ENCODE results near the gene CD177. TPM values are rescaled to one million over a fixed set of nuclear protein-coding genes. Genes with fewer than 3 reads are reported as not detected.
"Not testable (repeated sequence)": the region's sequence is repeated elsewhere in the genome, so short reads cannot be mapped to it uniquely, and the experiment has no call there.

The CD177 gene
- total RNA-seq, 1 donor from 2014 or later = not detected

DNA sequence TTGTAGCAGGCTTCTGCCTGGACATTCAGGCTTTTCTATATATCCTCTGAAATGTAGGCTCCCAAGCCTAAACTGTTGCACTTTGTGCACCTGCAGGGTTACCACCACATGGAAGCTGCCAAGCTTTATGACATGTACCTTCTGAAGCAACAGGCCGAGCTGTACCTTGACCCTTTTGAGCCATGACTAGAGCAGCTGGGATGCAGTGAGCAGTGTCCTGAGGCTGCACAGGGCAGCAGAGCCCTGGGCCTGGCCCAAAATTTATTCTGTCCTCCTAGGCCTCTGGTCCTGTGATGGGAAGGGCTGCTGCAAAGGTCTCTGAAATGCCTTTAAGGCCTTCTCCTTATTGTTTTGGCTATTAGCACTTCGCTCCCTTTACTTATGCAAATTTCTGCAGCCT is 23.5 kb upstream of the CD177 start:
- TF ChIP-seq CTCF (IDR thresholded peaks at IDR 0.05; ENCODE audit: unreplicated experiment) = no peak
- Mint-ChIP-seq H3K36me3 (peaks cover 5% of the 10 kb centered on the region), H3K4me3 (no peak overlapping the region)

DNA sequence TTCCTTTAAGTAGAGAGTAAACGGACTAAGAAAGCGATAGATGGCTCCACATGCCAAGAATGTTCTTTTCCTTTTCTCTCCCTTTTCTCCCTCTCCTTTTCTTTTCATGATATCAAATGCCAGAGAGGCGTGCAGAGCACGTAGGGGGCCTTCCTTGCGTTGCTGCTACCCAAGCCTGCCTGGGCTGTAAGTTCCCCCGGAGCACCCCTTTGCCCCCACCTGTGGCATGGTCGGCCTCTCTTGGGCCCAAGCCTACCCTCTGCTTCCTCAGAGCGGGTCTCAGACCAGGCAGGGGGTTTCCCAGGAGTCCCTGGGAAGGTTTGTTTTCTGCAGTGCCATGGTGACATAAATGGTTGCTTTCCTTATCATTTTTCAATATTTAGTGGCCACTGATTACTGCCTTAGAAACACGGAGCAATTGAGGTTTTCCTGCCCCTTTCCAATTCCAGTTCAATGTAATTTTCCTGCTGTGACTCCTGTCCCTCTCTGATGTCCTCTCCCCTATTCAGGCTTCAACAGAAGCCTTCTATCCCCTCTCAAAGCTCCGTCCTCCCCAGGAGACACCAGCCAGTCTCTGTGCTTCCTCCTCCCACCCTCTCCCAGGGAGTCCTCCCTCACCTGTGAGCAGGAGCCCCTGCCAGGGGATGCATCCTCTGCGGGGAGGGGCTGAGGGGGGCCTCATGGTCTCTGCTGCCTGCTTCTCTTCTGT is 22.6 kb upstream of the CD177 start:
- H3K27ac Mint-ChIP-seq = no peak overlapping the region
- H3K9me3 Mint-ChIP-seq = peaks cover 41% of the 10 kb centered on the region
- peaks cover 5% of the 10 kb centered on the region for H3K36me3 Mint-ChIP-seq
- DNase-seq (ENCODE audit: low spot score in 2 of 2, unreplicated experiment in 2 of 2) = no peak
- no peak overlapping the region for H3K4me3 Mint-ChIP-seq
- TF ChIP-seq CTCF (IDR thresholded peaks at IDR 0.05; ENCODE audit: unreplicated experiment) = no peak
- H3K4me1 Mint-ChIP-seq = no peaks in the 10 kb centered on the region
- no peaks in the 10 kb centered on the region for H3K27me3 Mint-ChIP-seq (ENCODE audit: low read depth)

More for the DNA sequence above, 23.5 kb upstream of the CD177 start:
- H3K9me3 Mint-ChIP-seq = peaks cover 36% of the 10 kb centered on the region
- H3K27me3 Mint-ChIP-seq (ENCODE audit: low read depth) = no peaks in the 10 kb centered on the region
- DNase-seq (ENCODE audit: low spot score in 2 of 2, unreplicated experiment in 2 of 2) = no peak
- H3K27ac Mint-ChIP-seq = no peak overlapping the region
- H3K4me1 Mint-ChIP-seq = no peaks in the 10 kb centered on the region

DNA sequence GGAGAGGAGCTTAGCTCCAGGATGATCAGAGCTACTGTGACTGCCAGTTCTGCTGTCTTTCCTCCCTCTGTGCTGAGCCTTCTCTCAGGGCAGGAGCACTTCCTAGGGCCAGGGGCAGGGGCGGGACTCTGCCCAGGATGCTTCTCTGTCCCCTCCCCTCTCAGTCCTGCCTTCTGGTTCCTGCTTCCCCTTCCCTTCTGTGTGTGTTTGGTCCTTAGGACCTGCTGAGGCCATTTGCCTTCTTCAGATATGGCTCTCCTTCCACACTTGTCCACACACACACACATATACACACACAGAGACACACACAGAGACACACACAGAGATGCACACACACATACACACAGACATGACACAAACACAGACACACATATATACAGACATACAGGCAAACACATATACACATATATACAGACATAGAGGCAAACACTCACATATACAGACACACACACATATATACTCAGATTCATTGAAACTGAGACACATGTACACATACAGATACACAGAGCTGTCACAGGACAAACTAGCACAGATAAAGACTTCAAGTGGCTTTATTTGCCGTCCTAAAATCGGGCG is 22.0 kb upstream of the CD177 start:
- no peaks in the 10 kb centered on the region for H3K4me1 Mint-ChIP-seq
- DNase-seq (ENCODE audit: low spot score in 2 of 2, unreplicated experiment in 2 of 2) = no peak
- no peak overlapping the region for H3K4me3 Mint-ChIP-seq
- H3K9me3 Mint-ChIP-seq = peaks cover 47% of the 10 kb centered on the region
- no peaks in the 10 kb centered on the region for H3K27me3 Mint-ChIP-seq (ENCODE audit: low read depth)
- H3K36me3 Mint-ChIP-seq = peaks cover 5% of the 10 kb centered on the region
- no peak overlapping the region for H3K27ac Mint-ChIP-seq
- no peak for TF ChIP-seq CTCF (IDR thresholded peaks at IDR 0.05; ENCODE audit: unreplicated experiment)

GRCh38 chr19:43332058-43332922 is 21.2 kb upstream of the CD177 start:
- Mint-ChIP-seq H3K4me1 (no peaks in the 10 kb centered on the region), H3K4me3 (no peak overlapping the region), H3K36me3 (peaks cover 5% of the 10 kb centered on the region), H3K27me3 (ENCODE audit: low read depth) (no peaks in the 10 kb centered on the region), H3K27ac (no peak overlapping the region), H3K9me3 (peaks cover 53% of the 10 kb centered on the region)
- no peak for DNase-seq (ENCODE audit: low spot score in 2 of 2, unreplicated experiment in 2 of 2)
- TF ChIP-seq CTCF (IDR thresholded peaks at IDR 0.05; ENCODE audit: unreplicated experiment) = no peak

- peaks cover 54% of the 10 kb centered on the region for H3K9me3 Mint-ChIP-seq
- not testable (repeated sequence) for DNase-seq (ENCODE audit: low spot score in 2 of 2, unreplicated experiment in 2 of 2); H3K4me1 Mint-ChIP-seq; H3K36me3 Mint-ChIP-seq; H3K27me3 Mint-ChIP-seq (ENCODE audit: low read depth); H3K4me3 Mint-ChIP-seq; H3K27ac Mint-ChIP-seq
Measured at GRCh38 chr19:43336508-43336907, 17.0 kb upstream of the CD177 start.

- H3K36me3 Mint-ChIP-seq = no peaks in the 10 kb centered on the region
- peaks cover 56% of the 10 kb centered on the region for H3K9me3 Mint-ChIP-seq
- H3K4me1 Mint-ChIP-seq = no peaks in the 10 kb centered on the region
- no peak for DNase-seq (ENCODE audit: low spot score in 2 of 2, unreplicated experiment in 2 of 2)
- no peak overlapping the region for H3K4me3 Mint-ChIP-seq
- no peaks in the 10 kb centered on the region for H3K27me3 Mint-ChIP-seq (ENCODE audit: low read depth)
- no peak overlapping the region for H3K27ac Mint-ChIP-seq
- no peak for TF ChIP-seq CTCF (IDR thresholded peaks at IDR 0.05; ENCODE audit: unreplicated experiment)
Measured at GRCh38 chr19:43337737-43338136, 15.7 kb upstream of the CD177 start.
